ENCODE measurements around the gene CEP55.
"Not testable (repeated sequence)": the region's sequence is repeated elsewhere in the genome, so short reads cannot be mapped to it uniquely, and the experiment has no call there.

CEP55 gene

GRCh38 chr10:93515071-93516005 lies 18.9 kb downstream of the CEP55 start:
- no peak for DNase-seq

GRCh38 chr10:93516006-93516380 lies 19.6 kb downstream of the CEP55 start:
- no peak for DNase-seq

GRCh38 chr10:93518531-93518930 lies 22.1 kb downstream of the CEP55 start:
- no peak for DNase-seq

- no peak for DNase-seq
Measured at GRCh38 chr10:93535293-93535692, 38.9 kb downstream of the CEP55 start.

GRCh38 chr10:93540871-93541270 lies 44.5 kb downstream of the CEP55 start:
- DNase-seq: not testable (repeated sequence)

- peak in 2 of 5 donors; percentile 11 to 14 for DNase-seq
Measured at GRCh38 chr10:93541402-93542357, 45.3 kb downstream of the CEP55 start.

- no peak for DNase-seq
Measured at GRCh38 chr10:93542358-93542791, 46.0 kb downstream of the CEP55 start.

- not testable (repeated sequence) for DNase-seq
Measured at GRCh38 chr10:93546995-93547394, 50.6 kb downstream of the CEP55 start.

GRCh38 chr10:93547522-93547921 lies 51.1 kb downstream of the CEP55 start:
- DNase-seq: no peak

GRCh38 chr10:93548376-93549071 lies 52.1 kb downstream of the CEP55 start:
- no peak for DNase-seq

GRCh38 chr10:93550606-93551005 lies 54.2 kb downstream of the CEP55 start:
- no peak for DNase-seq

GRCh38 chr10:93552780-93553179 lies 56.4 kb downstream of the CEP55 start:
- no peak for DNase-seq

- no peak for DNase-seq
Measured at GRCh38 chr10:93553482-93554315, 57.3 kb downstream of the CEP55 start.

GRCh38 chr10:93554316-93554663 lies 57.9 kb downstream of the CEP55 start:
- no peak for DNase-seq

GRCh38 chr10:93554760-93555432 lies 58.5 kb downstream of the CEP55 start:
- DNase-seq: peak in 2 of 5 donors; percentile 19 to 27

- no peak for DNase-seq
Measured at GRCh38 chr10:93559490-93559889, 63.1 kb downstream of the CEP55 start.

GRCh38 chr10:93560541-93560940 lies 64.1 kb downstream of the CEP55 start:
- no peak for DNase-seq

- DNase-seq: no peak
Measured at GRCh38 chr10:93565446-93565845, 69.0 kb downstream of the CEP55 start.

GRCh38 chr10:93566435-93567276 lies 70.2 kb downstream of the CEP55 start, which contains the start of gene FFAR4:
Gene FFAR4, plus strand, starts transcription at chr10:93566665. Its CDS starts 56 bp downstream, at chr10:93566721.
- no peak for DNase-seq

Data from T-helper 1 cell (primary cell).